Liver (tissue), 9 donors: Measurements from ENCODE around the gene CENPO. TPM values are rescaled to one million over a fixed set of nuclear protein-coding genes. Genes with fewer than 3 reads are reported as not detected.

Source experiments
- DNase-seq: peaks from one replicate; pipeline ENCODE4 v3.0.0-alpha.2; 2017; ENCODE audit warnings: low spot score
- H3K27ac ChIP-seq, 2 donors: one replicate each; pipeline ENCODE4 v1.7.0; 2013; ENCODE audit warnings: inconsistent platforms in 2 of 2, low read length in 2 of 2, control low read depth in 1 of 2, low read depth in 1 of 2, mild to moderate bottlenecking in 1 of 2
- H3K27me3 ChIP-seq, 4 donors: one replicate each; pipeline versions ENCODE4 v1.6.1 to v1.7.0; 2013; ENCODE audit warnings: low read length in 3 of 4, inconsistent platforms in 1 of 4, mild to moderate bottlenecking in 1 of 4, moderate library complexity in 1 of 4; ENCODE audit not compliant: control insufficient read depth in 4 of 4, insufficient read depth in 4 of 4
- H3K36me3 ChIP-seq, 4 donors: one replicate each; pipeline versions ENCODE4 v1.6.1 to v1.7.0; 2013; ENCODE audit warnings: low read length in 3 of 4, mild to moderate bottlenecking in 3 of 4, low read depth in 1 of 4, moderate library complexity in 1 of 4; ENCODE audit not compliant: control insufficient read depth in 4 of 4, insufficient read depth in 3 of 4
- H3K4me1 ChIP-seq, 4 donors: one replicate each; pipeline versions ENCODE4 v1.6.1 to v1.7.0; 2013; ENCODE audit warnings: low read length in 3 of 4, mild to moderate bottlenecking in 3 of 4, moderate library complexity in 1 of 4; ENCODE audit not compliant: control insufficient read depth in 4 of 4, insufficient read depth in 4 of 4
- H3K4me3 ChIP-seq, 3 donors: one replicate each; pipeline versions ENCODE4 v1.6.1 to v1.7.0; 2013; ENCODE audit warnings: low read length in 3 of 3, control low read depth in 1 of 3, low read depth in 1 of 3, mild to moderate bottlenecking in 1 of 3
- H3K9ac ChIP-seq, 2 donors: one replicate each; pipeline ENCODE4 v1.7.0; 2013; ENCODE audit warnings: low read length in 2 of 2, mild to moderate bottlenecking in 2 of 2, moderate library complexity in 2 of 2, control low read depth in 1 of 2, low read depth in 1 of 2
- H3K9me3 ChIP-seq, 4 donors: one replicate each; pipeline versions ENCODE4 v1.6.1 to v1.7.0; 2013; ENCODE audit warnings: low read length in 3 of 4; ENCODE audit not compliant: control insufficient read depth in 4 of 4
- ATF3 ChIP-seq: IDR thresholded peaks from 2 replicates; pipeline ENCODE4 v1.6.1; 2016; ENCODE audit warnings: antibody characterized with exemption
- CTCF ChIP-seq: fragments of 150-350 bp; IDR thresholded peaks from 2 replicates; pipeline ENCODE4 v1.5.1; 2017; ENCODE audit warnings: improper control_type of control experiment, low read depth, low read length; ENCODE audit not compliant: missing input control
- EGR1 ChIP-seq, 2 donors: IDR thresholded peaks; 2 replicates each; pipeline ENCODE4 v1.6.1; 2016 to 2018; ENCODE audit warnings: antibody characterized with exemption in 2 of 2, low read depth in 2 of 2
- FOXA1 ChIP-seq: IDR thresholded peaks from 2 replicates; pipeline ENCODE4 v1.6.1; 2016; ENCODE audit warnings: antibody characterized with exemption
- FOXA2 ChIP-seq: IDR thresholded peaks from 2 replicates; pipeline ENCODE4 v1.6.1; 2016; ENCODE audit warnings: antibody characterized with exemption
- GABPA ChIP-seq, 2 donors: IDR thresholded peaks in 1 of 2; conservative IDR thresholded peaks in 1 of 2; 2 replicates each; pipeline ENCODE4 v1.6.1; 2016; ENCODE audit warnings: antibody characterized with exemption in 2 of 2, mild to moderate bottlenecking in 1 of 2, moderate library complexity in 1 of 2
- HNF4A ChIP-seq, 2 donors: conservative IDR thresholded peaks; 2 replicates each; pipeline ENCODE4 v1.6.1; 2016; ENCODE audit warnings: antibody characterized with exemption in 2 of 2, mild to moderate bottlenecking in 2 of 2
- HNF4G ChIP-seq: IDR thresholded peaks from 2 replicates; pipeline ENCODE4 v1.6.1; 2016; ENCODE audit warnings: antibody characterized with exemption
- JUND ChIP-seq, 2 donors: IDR thresholded peaks; 2 replicates each; pipeline ENCODE4 v1.6.1; 2016; ENCODE audit warnings: antibody characterized with exemption in 2 of 2
- MAX ChIP-seq: IDR thresholded peaks from 2 replicates; pipeline ENCODE4 v1.6.1; 2016; ENCODE audit warnings: antibody characterized with exemption
- NR2F2 ChIP-seq: IDR thresholded peaks from 2 replicates; pipeline ENCODE4 v1.6.1; 2016; ENCODE audit warnings: antibody characterized with exemption
- RAD21 ChIP-seq, 2 donors: IDR thresholded peaks; 2 replicates each; pipeline ENCODE4 v1.6.1; 2016; ENCODE audit warnings: antibody characterized with exemption in 2 of 2, mild to moderate bottlenecking in 2 of 2
- REST ChIP-seq: IDR thresholded peaks from 2 replicates; pipeline ENCODE4 v1.6.1; 2016; ENCODE audit warnings: antibody characterized with exemption, mild to moderate bottlenecking
- SP1 ChIP-seq: IDR thresholded peaks from 2 replicates; pipeline ENCODE4 v1.6.1; 2018; ENCODE audit warnings: antibody characterized with exemption, mild to moderate bottlenecking
- TAF1 ChIP-seq: conservative IDR thresholded peaks from 2 replicates; pipeline ENCODE4 v1.6.1; 2016; ENCODE audit warnings: antibody characterized with exemption, mild to moderate bottlenecking
- YY1 ChIP-seq: IDR thresholded peaks from 2 replicates; pipeline ENCODE4 v1.6.1; 2016; ENCODE audit warnings: antibody characterized with exemption, mild to moderate bottlenecking
- ZBTB33 ChIP-seq: IDR thresholded peaks from 2 replicates; pipeline ENCODE4 v1.6.1; 2016; ENCODE audit warnings: antibody characterized with exemption
- WGBS: extraction: QIAGEN DNeasy Blood & Tissue Kit; methylation state at CpG from one replicate; pipeline ENCODE4 v1.1.7; 2013; 5-methylcytosine and 5-hydroxymethylcytosine counted together
- polyA plus RNA-seq, 2 donors: library from polyadenylated mRNA; stranded (reverse) in 1 of 2; unstranded in 1 of 2; fragments of 200-250 nt in 1 of 2; fragments of >200 nt in 1 of 2; fragmentation: Nextera tagmentation in 1 of 2; extraction: Ambion mirVana in 1 of 2; gene quantifications; one replicate each; pipeline versions ENCODE4 v1.2.1 to v1.2.3, GENCODE V29; 2013 to 2015
- total RNA-seq, 2 donors: library from RNA; depleted of rRNA; stranded (reverse); fragments of >200 nt; gene quantifications; one replicate each; pipeline ENCODE4 v1.2.3, GENCODE V29; 2014
- donor health status: healthy.
- donor health status: healthy.
- donor health status: healthy.
- donor health status: healthy.
- donor health status: healthy.

Gene CENPO
- total and polyA plus RNA-seq, 4 donors = 2.2 to 17.8 (median 3.2) TPM

- Histone ChIP-seq H3K9ac (no peak overlapping the region), H3K27ac (no peak overlapping the region), H3K27me3 (no peaks in the 10 kb centered on the region), H3K4me3 (no peak overlapping the region), H3K4me1 (peaks cover 0 to 1% (median 0%) of the 10 kb centered on the region in 4 donors), H3K9me3 (no peaks in the 10 kb centered on the region), H3K36me3 (peaks cover 0 to 4% (median 0%) of the 10 kb centered on the region in 4 donors)
- TF ChIP-seq YY1 = no peak
- TF ChIP-seq MAX = no peak
- no peak for TF ChIP-seq FOXA2
- no peak for TF ChIP-seq ZBTB33
- no peak for TF ChIP-seq TAF1
- no peak for TF ChIP-seq HNF4A (conservative IDR thresholded peaks at IDR 0.05)
- TF ChIP-seq NR2F2 = no peak
- TF ChIP-seq CTCF = no peak
- no peak for DNase-seq
- 98% methylated on average over 4 of the region's 4 CpGs for WGBS
Measured at GRCh38 chr2:24813691-24814137, 20.5 kb downstream of the CENPO start.

- Histone ChIP-seq H3K4me1 (peaks cover 0 to 1% (median 0%) of the 10 kb centered on the region in 4 donors), H3K4me3 (no peak overlapping the region), H3K27ac (no peak overlapping the region), H3K9ac (no peak overlapping the region), H3K9me3 (no peaks in the 10 kb centered on the region), H3K36me3 (peaks cover 0 to 7% (median under 1%) of the 10 kb centered on the region in 4 donors), H3K27me3 (no peaks in the 10 kb centered on the region)
- 96% methylated on average over 4 of the region's 4 CpGs for WGBS
- no peak for DNase-seq
- no peak for TF ChIP-seq ATF3
Measured at GRCh38 chr2:24814516-24814915, 21.3 kb downstream of the CENPO start.

GRCh38 chr2:24815171-24815570 lies 21.9 kb downstream of the CENPO start:
- no peak for DNase-seq
- H3K4me1 ChIP-seq = peaks cover 0 to 1% (median 0%) of the 10 kb centered on the region in 4 donors
- no peak overlapping the region for H3K4me3 ChIP-seq
- H3K9me3 ChIP-seq = no peaks in the 10 kb centered on the region
- H3K27me3 ChIP-seq = no peaks in the 10 kb centered on the region
- no peak overlapping the region for H3K9ac ChIP-seq
- H3K27ac ChIP-seq = no peak overlapping the region
- H3K36me3 ChIP-seq = peaks cover 0 to 10% (median 1%) of the 10 kb centered on the region in 4 donors
- WGBS = 96% methylated on average over 4 of the region's 4 CpGs
- TF ChIP-seq RAD21 (IDR thresholded peaks at IDR 0.05) (no peak), HNF4G (no peak), SP1 (no peak), HNF4A (conservative IDR thresholded peaks at IDR 0.05) (no peak), TAF1 (no peak), NR2F2 (no peak), ATF3 (no peak), FOXA2 (no peak), YY1 (no peak), EGR1 (IDR thresholded peaks at IDR 0.05; ENCODE audit: low read depth in 2 of 2) (no peak), FOXA1 (no peak), JUND (IDR thresholded peaks at IDR 0.05) (no peak), GABPA (IDR thresholded peaks at IDR 0.05 in 1 of 2, conservative IDR thresholded peaks at IDR 0.05 in 1 of 2) (no peak), REST (no peak), MAX (no peak), ZBTB33 (no peak)
